Endodermal cell (in vitro differentiated cells): ENCODE data around the gene PHYKPL. TPM values are rescaled to one million over a fixed set of nuclear protein-coding genes. Genes with fewer than 3 reads are reported as not detected.
A peak's percentile ranks its signal among the peaks of the same experiment; 100 is the strongest.

Source experiments
- DNase-seq: peaks from one replicate; pipeline ENCODE4 v3.0.0-alpha.2; 2017
- H3K27ac ChIP-seq: 2 replicates; pipeline ENCODE4 v1.5.1; 2013; ENCODE audit warnings: mild to moderate bottlenecking, low read depth, low read length, moderate library complexity
- H3K27me3 ChIP-seq: 2 replicates; pipeline ENCODE4 v1.6.1; 2013; ENCODE audit warnings: mild to moderate bottlenecking, low read length, moderate library complexity; ENCODE audit not compliant: insufficient read depth, control insufficient read depth, poor library complexity, severe bottlenecking
- H3K36me3 ChIP-seq: 2 replicates; pipeline ENCODE4 v1.7.0; 2013; ENCODE audit warnings: mild to moderate bottlenecking, low read length, moderate library complexity; ENCODE audit not compliant: control insufficient read depth, insufficient read depth
- H3K4me1 ChIP-seq: one replicate; pipeline ENCODE4 v1.7.0; 2013; ENCODE audit warnings: low read length; ENCODE audit not compliant: control insufficient read depth, insufficient read depth
- H3K4me3 ChIP-seq: 2 replicates; pipeline ENCODE4 v1.5.1; 2013; ENCODE audit warnings: mild to moderate bottlenecking, low read length, moderate library complexity
- H3K9ac ChIP-seq: 2 replicates; pipeline ENCODE4 v1.6.1; 2013; ENCODE audit warnings: mild to moderate bottlenecking, low read length, moderate library complexity; ENCODE audit not compliant: poor library complexity, severe bottlenecking; ENCODE audit errors: extremely low read depth
- H3K9me3 ChIP-seq: 2 replicates; pipeline ENCODE4 v1.6.1; 2013; ENCODE audit warnings: mild to moderate bottlenecking, low read length, moderate library complexity; ENCODE audit not compliant: control insufficient read depth
- H3K27ac Mint-ChIP-seq: 2 replicates; pipeline ENCODE4 v1.8.0; 2020; ENCODE audit warnings: mixed read lengths
- H3K27me3 Mint-ChIP-seq: 2 replicates; pipeline ENCODE4 v1.8.0; 2021; ENCODE audit warnings: mild to moderate bottlenecking, mixed read lengths; ENCODE audit not compliant: insufficient read depth
- H3K36me3 Mint-ChIP-seq: 2 replicates; pipeline ENCODE4 v1.8.0; 2020; ENCODE audit warnings: low read depth, mixed read lengths
- H3K4me1 Mint-ChIP-seq: 2 replicates; pipeline ENCODE4 v1.8.0; 2020; ENCODE audit warnings: mixed read lengths
- H3K4me3 Mint-ChIP-seq: 2 replicates; pipeline ENCODE4 v1.8.0; 2020; ENCODE audit warnings: mild to moderate bottlenecking, moderate library complexity, mixed read lengths
- H3K9me3 Mint-ChIP-seq: 2 replicates; pipeline ENCODE4 v1.8.0; 2020; ENCODE audit warnings: mild to moderate bottlenecking, mixed read lengths
- WGBS, 2 experiments: methylation state at CpG; one replicate each; pipeline versions ENCODE4 v1.1.5 to v1.1.7; 2013; ENCODE audit warnings: missing lambda C conversion rate in 2 of 2, mixed read lengths in 1 of 2; ENCODE audit not compliant: insufficient coverage in 1 of 2, insufficient read length in 1 of 2; 5-methylcytosine and 5-hydroxymethylcytosine counted together
- total RNA-seq, 2 donors: library from RNA; stranded (reverse); fragmentation: NEBNext Ultra II Directional in 1 of 2; extraction: Animal tissue kit (Norgen Biotek cat#: 25700) in 1 of 2; gene quantifications; 2 replicates in 1 of 2; 3 replicates in 1 of 2; pipeline ENCODE4 v1.2.1, GENCODE V29; 2021
- TF ChIP-seq, protein P1 (sequence below): fragments of 200-600 bp; sonication (generic); conservative IDR thresholded peaks from 2 replicates; pipeline ENCODE4 v1.5.0; 2021; ENCODE audit warnings: antibody characterized with exemption, mild to moderate bottlenecking

The PHYKPL gene
- total RNA-seq, 2 donors from 2014 or later, result 59.9 to 82.5 TPM

DNA sequence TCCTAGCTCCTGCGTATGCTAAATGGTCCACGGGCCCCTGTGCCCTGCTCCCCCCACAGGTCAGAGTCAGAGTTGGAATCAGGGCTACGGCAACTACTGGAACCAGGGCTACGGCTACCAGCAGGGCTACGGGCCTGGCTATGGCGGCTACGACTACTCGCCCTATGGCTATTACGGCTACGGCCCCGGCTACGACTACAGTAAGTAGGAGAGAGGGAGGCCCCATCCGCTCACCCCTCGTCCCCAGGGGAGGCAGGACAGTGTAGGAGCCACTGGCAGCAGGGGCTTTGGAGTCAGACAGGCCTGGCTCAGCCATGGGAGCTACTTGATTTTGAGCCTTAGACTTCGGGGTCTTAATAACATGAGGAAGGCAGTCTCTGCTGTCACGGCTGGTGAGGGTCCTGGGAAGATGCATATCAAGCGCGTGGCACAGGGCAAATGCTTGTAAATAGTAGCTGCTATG is 22.5 kb downstream of the PHYKPL start:
- peaks cover 98% of the 10 kb centered on the region for H3K36me3 ChIP-seq

DNA sequence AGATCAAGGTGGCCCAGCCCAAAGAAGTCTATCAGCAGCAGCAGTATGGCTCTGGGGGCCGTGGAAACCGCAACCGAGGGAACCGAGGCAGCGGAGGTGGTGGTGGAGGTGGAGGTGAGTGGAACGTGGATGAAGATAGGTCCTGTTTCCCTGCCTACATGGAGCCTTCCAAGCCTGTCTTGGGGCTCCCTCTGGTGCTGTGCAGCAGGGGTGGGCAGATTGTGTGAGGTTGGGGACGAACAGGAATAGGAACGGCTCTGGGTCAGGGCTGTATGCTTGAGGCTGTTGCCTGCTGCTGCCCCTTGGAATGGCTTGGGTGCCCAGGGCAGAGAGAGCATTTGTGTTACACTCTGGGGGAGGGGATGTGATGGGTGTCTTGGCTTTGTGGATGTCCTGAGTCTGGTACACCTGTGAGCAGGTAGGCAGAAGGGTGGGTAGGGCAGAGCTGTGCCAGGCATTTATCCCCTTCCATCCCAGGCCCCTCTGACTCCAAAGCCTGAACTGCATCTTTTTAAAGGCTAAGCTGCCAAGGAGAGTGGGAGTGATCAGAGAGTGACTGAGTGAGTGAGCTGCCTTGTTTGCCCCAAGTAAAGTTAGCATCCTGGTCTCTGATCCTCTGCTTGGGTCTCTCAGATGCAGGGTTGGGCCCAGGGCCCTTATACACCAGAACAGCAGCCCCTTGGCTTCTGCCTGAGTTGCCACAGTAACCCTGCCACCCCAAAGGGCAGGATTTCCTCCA is 23.1 kb downstream of the PHYKPL start:
- TF ChIP-seq, protein P1, sequence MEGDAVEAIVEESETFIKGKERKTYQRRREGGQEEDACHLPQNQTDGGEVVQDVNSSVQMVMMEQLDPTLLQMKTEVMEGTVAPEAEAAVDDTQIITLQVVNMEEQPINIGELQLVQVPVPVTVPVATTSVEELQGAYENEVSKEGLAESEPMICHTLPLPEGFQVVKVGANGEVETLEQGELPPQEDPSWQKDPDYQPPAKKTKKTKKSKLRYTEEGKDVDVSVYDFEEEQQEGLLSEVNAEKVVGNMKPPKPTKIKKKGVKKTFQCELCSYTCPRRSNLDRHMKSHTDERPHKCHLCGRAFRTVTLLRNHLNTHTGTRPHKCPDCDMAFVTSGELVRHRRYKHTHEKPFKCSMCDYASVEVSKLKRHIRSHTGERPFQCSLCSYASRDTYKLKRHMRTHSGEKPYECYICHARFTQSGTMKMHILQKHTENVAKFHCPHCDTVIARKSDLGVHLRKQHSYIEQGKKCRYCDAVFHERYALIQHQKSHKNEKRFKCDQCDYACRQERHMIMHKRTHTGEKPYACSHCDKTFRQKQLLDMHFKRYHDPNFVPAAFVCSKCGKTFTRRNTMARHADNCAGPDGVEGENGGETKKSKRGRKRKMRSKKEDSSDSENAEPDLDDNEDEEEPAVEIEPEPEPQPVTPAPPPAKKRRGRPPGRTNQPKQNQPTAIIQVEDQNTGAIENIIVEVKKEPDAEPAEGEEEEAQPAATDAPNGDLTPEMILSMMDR, result no peak
- Mint-ChIP-seq H3K27ac (peak overlapping the region; percentile 55), H3K9me3 (no peaks in the 10 kb centered on the region), H3K27me3 (no peaks in the 10 kb centered on the region), H3K4me1 (peaks cover 16% of the 10 kb centered on the region), H3K36me3 (peaks cover 85% of the 10 kb centered on the region), H3K4me3 (no peak overlapping the region)
- H3K9me3 ChIP-seq, result no peaks in the 10 kb centered on the region
- no peaks in the 10 kb centered on the region for H3K27me3 ChIP-seq
- no peaks in the 10 kb centered on the region for H3K4me1 ChIP-seq
- peaks cover 92% of the 10 kb centered on the region for H3K36me3 ChIP-seq
- H3K4me3 ChIP-seq, result no peak overlapping the region
- no peak overlapping the region for H3K9ac ChIP-seq
- no peak overlapping the region for H3K27ac ChIP-seq
- DNase-seq, result peak; percentile 38
- WGBS, 2 experiments, result 94 to 95% methylated on average over 2 to 8 of the region's 8 CpGs

More for the DNA sequence above, 22.5 kb downstream of the PHYKPL start:
- Mint-ChIP-seq H3K9me3 (no peaks in the 10 kb centered on the region), H3K4me1 (peaks cover 16% of the 10 kb centered on the region), H3K27ac (peak overlapping the region; percentile 30), H3K36me3 (peaks cover 85% of the 10 kb centered on the region), H3K4me3 (no peak overlapping the region), H3K27me3 (no peaks in the 10 kb centered on the region)
- Histone ChIP-seq H3K27ac (no peak overlapping the region), H3K4me1 (no peaks in the 10 kb centered on the region), H3K27me3 (no peaks in the 10 kb centered on the region), H3K9me3 (no peaks in the 10 kb centered on the region), H3K9ac (no peak overlapping the region), H3K4me3 (no peak overlapping the region)
- peak; percentile 47 for DNase-seq
- WGBS, 2 experiments, result 95 to 99% methylated on average over 12 to 18 of the region's 18 CpGs
- TF ChIP-seq, protein P1, result no peak

DNA sequence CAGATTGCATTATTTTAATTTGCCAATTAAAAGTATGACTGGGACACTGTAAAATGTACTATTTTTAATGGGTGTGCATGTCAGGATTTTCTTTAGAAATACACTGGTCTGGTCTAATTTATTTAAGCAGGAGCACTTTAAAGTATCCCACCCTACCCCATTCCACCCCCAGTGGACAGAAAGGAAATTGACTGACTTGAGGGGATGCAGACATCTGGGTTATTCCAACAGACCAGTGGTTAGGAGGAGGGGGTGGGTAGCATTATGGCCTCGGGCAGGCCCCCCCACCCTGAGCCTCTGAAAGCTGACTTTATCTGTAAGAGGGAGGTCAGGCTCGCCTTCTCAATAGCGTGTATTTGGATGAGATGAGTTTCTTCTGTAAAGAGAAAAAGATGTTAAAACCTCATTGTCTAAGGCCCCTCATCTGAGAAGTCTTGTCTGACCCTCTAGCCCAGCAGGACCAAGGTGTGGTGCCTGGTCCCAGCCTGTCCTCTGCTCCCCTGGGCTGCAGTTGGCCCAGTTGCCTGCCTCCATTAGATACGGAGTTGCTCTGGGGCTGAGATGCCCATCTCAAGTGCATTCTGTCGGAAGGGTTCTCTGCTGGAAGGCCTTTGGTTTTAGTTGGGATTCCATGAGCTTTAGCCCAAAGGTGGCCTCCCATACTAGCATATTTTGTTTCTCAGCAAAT is 23.9 kb downstream of the PHYKPL start:
- no peak overlapping the region for H3K27ac ChIP-seq
- no peaks in the 10 kb centered on the region for H3K27me3 Mint-ChIP-seq
- no peak overlapping the region for H3K4me3 ChIP-seq
- H3K4me1 Mint-ChIP-seq, result peaks cover 16% of the 10 kb centered on the region
- H3K4me3 Mint-ChIP-seq, result no peak overlapping the region
- no peak overlapping the region for H3K9ac ChIP-seq
- H3K36me3 Mint-ChIP-seq, result peaks cover 83% of the 10 kb centered on the region
- H3K9me3 Mint-ChIP-seq, result no peaks in the 10 kb centered on the region
- no peaks in the 10 kb centered on the region for H3K4me1 ChIP-seq
- H3K27ac Mint-ChIP-seq, result peak overlapping the region; percentile 39
- H3K36me3 ChIP-seq, result peaks cover 84% of the 10 kb centered on the region
- TF ChIP-seq, protein P1, result peak; percentile 61
- 91 to 100% methylated on average over 1 to 5 of the region's 5 CpGs for WGBS, 2 experiments
- no peaks in the 10 kb centered on the region for H3K27me3 ChIP-seq
- H3K9me3 ChIP-seq, result no peaks in the 10 kb centered on the region
- peak; percentile 46 for DNase-seq
